Gastrocnemius medialis (tissue), 4 donors: ENCODE data around the gene ING2.

ENCODE experiments used
- CTCF ChIP-seq, 5 experiments: fragments of 450-650 bp in 3 of 5; fragments of 200-600 bp in 2 of 5; sonication (generic) in 2 of 5; IDR thresholded peaks in 4 of 5; conservative IDR thresholded peaks in 1 of 5; 1 replicate in 4 of 5; 2 replicates in 1 of 5; pipeline ENCODE4 v1.5.1; 2016 to 2019; ENCODE audit warnings: antibody characterized with exemption in 5 of 5, mild to moderate bottlenecking in 3 of 5, moderate library complexity in 3 of 5
- POLR2A ChIP-seq, 2 donors: fragments of 450-650 bp; IDR thresholded peaks; one replicate each; pipeline ENCODE4 v1.6.1; 2017; ENCODE audit warnings: antibody characterized with exemption in 2 of 2, mild to moderate bottlenecking in 2 of 2, moderate library complexity in 2 of 2

- TF ChIP-seq POLR2A (IDR thresholded peaks at IDR 0.05) (no peak), CTCF (IDR thresholded peaks at IDR 0.05 in 4 of 5, conservative IDR thresholded peaks at IDR 0.05 in 1 of 5) (no peak)
These were observed 38.6 kb downstream of the ING2 start for GRCh38 chr4:183543435-183543834.
